HL-60/S4 (cell line): ENCODE results near the gene CENPF.
"Not testable (repeated sequence)": the region's sequence is repeated elsewhere in the genome, so short reads cannot be mapped to it uniquely, and the experiment has no call there.

Experiments used
- in situ Hi-C: fragments of 300-500 bp; cut with MboI; formaldehyde crosslinking; loops from 2 replicates; pipeline ENCODE4 v1.14.3; 2022; ENCODE audit warnings: low sequenced_read_pairs

Gene CENPF

GRCh38 chr1:214582289-214582891, 20.6 kb upstream of the CENPF start:
- in situ Hi-C loops, result loop anchor here (10.0 kb wide), 1 partner anchor 248 kb away; no protein-coding TSS in a partner anchor

- in situ Hi-C loops, result loop anchor here (10.0 kb wide), 1 partner anchor 248 kb away; no protein-coding TSS in a partner anchor
Measured at GRCh38 chr1:214583113-214583512, 19.9 kb upstream of the CENPF start.

- in situ Hi-C loops, result loop anchor here (10.0 kb wide), 1 partner anchor 249 kb away; no protein-coding TSS in a partner anchor
Measured at GRCh38 chr1:214583824-214584554, 19.0 kb upstream of the CENPF start.

- in situ Hi-C loops, result loop anchor here (10.0 kb wide), 1 partner anchor 250 kb away; no protein-coding TSS in a partner anchor
Measured at GRCh38 chr1:214584805-214585766, 17.9 kb upstream of the CENPF start.

GRCh38 chr1:214586621-214587020, 16.4 kb upstream of the CENPF start:
- in situ Hi-C loops, result loop anchor here (10.0 kb wide), 1 partner anchor 252 kb away; no protein-coding TSS in a partner anchor

GRCh38 chr1:214587165-214587564, 15.8 kb upstream of the CENPF start:
- in situ Hi-C loops, result loop anchor here (10.0 kb wide), 1 partner anchor 252 kb away; no protein-coding TSS in a partner anchor

GRCh38 chr1:214588963-214589597, 13.9 kb upstream of the CENPF start:
- in situ Hi-C loops, result loop anchor here (10.0 kb wide), 1 partner anchor 254 kb away; no protein-coding TSS in a partner anchor

GRCh38 chr1:214590696-214591095, 12.3 kb upstream of the CENPF start:
- in situ Hi-C loops, result no loop called here

- in situ Hi-C loops, result not testable (repeated sequence)
Measured at GRCh38 chr1:214591918-214592317, 11.1 kb upstream of the CENPF start.

- in situ Hi-C loops, result no loop called here
Measured at GRCh38 chr1:214593158-214593557, 9.8 kb upstream of the CENPF start.

GRCh38 chr1:214603819-214604252, 841 bp downstream of the CENPF start:
- in situ Hi-C loops, result no loop called here

GRCh38 chr1:214604523-214604922, 1.5 kb downstream of the CENPF start:
- in situ Hi-C loops, result no loop called here

- in situ Hi-C loops, result not testable (repeated sequence)
Measured at GRCh38 chr1:214605484-214605883, 2.5 kb downstream of the CENPF start.

GRCh38 chr1:214605933-214606925, 3.2 kb downstream of the CENPF start:
- in situ Hi-C loops, result not testable (repeated sequence)

GRCh38 chr1:214607492-214608215, 4.7 kb downstream of the CENPF start:
- in situ Hi-C loops, result not testable (repeated sequence)

GRCh38 chr1:214608216-214608783, 5.3 kb downstream of the CENPF start:
- in situ Hi-C loops, result not testable (repeated sequence)

GRCh38 chr1:214608817-214609216, 5.8 kb downstream of the CENPF start:
- in situ Hi-C loops, result not testable (repeated sequence)

GRCh38 chr1:214609692-214610091, 6.7 kb downstream of the CENPF start:
- in situ Hi-C loops, result no loop called here
